Measurements from ENCODE around the gene MBNL2.

GRCh38 chr13:97280478-97280877 lies 58.3 kb downstream of the MBNL2 start:
- TF ChIP-seq ATF3 (CRISPR knock-in tag; conservative IDR thresholded peaks at IDR 0.05) (no peak), CTCF (IDR thresholded peaks at IDR 0.05) (no peak), SP1 (CRISPR knock-in tag; conservative IDR thresholded peaks at IDR 0.05) (no peak), CDX4 (CRISPR knock-in tag; IDR thresholded peaks at IDR 0.05; ENCODE audit: borderline replicate concordance) (no peak), USF2 (CRISPR knock-in tag; IDR thresholded peaks at IDR 0.05) (no peak), CREB1 (CRISPR knock-in tag; IDR thresholded peaks at IDR 0.05) (no peak), NR2C2 (CRISPR knock-in tag; IDR thresholded peaks at IDR 0.05) (no peak), CBFB (CRISPR knock-in tag; IDR thresholded peaks at IDR 0.05; ENCODE audit: low read depth) (no peak), FOXJ3 (CRISPR knock-in tag; IDR thresholded peaks at IDR 0.05; ENCODE audit: borderline replicate concordance) (no peak)
